Vagina (tissue), 2 donors: ENCODE results near the gene CORO6. TPM values are rescaled to one million over a fixed set of nuclear protein-coding genes. Genes with fewer than 3 reads are reported as not detected.
A peak's percentile ranks its signal among the peaks of the same experiment; 100 is the strongest.

Experiments used
- DNase-seq, 2 donors: peaks; one replicate each; pipeline ENCODE4 v3.0.0-alpha.2; 2017; ENCODE audit errors: extremely low spot score in 2 of 2
- H3K27ac ChIP-seq: fragments of 200-600 bp; sonication (generic); one replicate; pipeline ENCODE4 v1.5.1; 2019
- H3K27me3 ChIP-seq: fragments of 200-600 bp; sonication (generic); one replicate; pipeline ENCODE4 v1.5.1; 2019
- H3K36me3 ChIP-seq, 2 donors: fragments of 200-600 bp; sonication (generic); one replicate each; pipeline ENCODE4 v1.5.1; 2017 to 2019
- H3K4me1 ChIP-seq: fragments of 200-600 bp; sonication (generic); one replicate; pipeline ENCODE4 v1.5.1; 2019
- H3K4me3 ChIP-seq, 2 donors: fragments of 200-600 bp; sonication (generic); 1 replicate in 1 of 2; 2 replicates in 1 of 2; pipeline ENCODE4 v1.5.1; 2016 to 2019
- H3K9me3 ChIP-seq: fragments of 200-600 bp; sonication (generic); one replicate; pipeline ENCODE4 v1.5.1; 2019
- POLR2A ChIP-seq, 2 donors: fragments of 450-650 bp; IDR thresholded peaks; one replicate each; pipeline ENCODE4 v1.6.1; 2017; ENCODE audit warnings: antibody characterized with exemption in 2 of 2, mild to moderate bottlenecking in 2 of 2, moderate library complexity in 2 of 2
- POLR2AphosphoS5 ChIP-seq, 2 donors: sonication (generic); formaldehyde crosslinking; IDR thresholded peaks; one replicate each; pipeline ENCODE4 v1.9.0; 2017; ENCODE audit warnings: antibody characterized with exemption in 2 of 2, mild to moderate bottlenecking in 2 of 2, low read depth in 1 of 2; ENCODE audit not compliant: insufficient read depth in 1 of 2
- intact Hi-C: fragments of 100-400 bp; cut with DNase I; formaldehyde crosslinking; loops from one replicate; pipeline ENCODE4 v1.15.1; 2023
- total RNA-seq: library from RNA; depleted of rRNA; stranded (reverse); fragments of >200 nt; gene quantifications from one replicate; pipeline ENCODE4 v1.2.3, GENCODE V29; 2016
- TF ChIP-seq, protein P1 (sequence below), 3 experiments: fragments of 450-650 bp in 2 of 3; fragments of 200-600 bp in 1 of 3; sonication (generic) in 1 of 3; IDR thresholded peaks; one replicate each; pipeline ENCODE4 v1.5.1; 2017 to 2019; ENCODE audit warnings: antibody characterized with exemption in 3 of 3, mild to moderate bottlenecking in 2 of 3, moderate library complexity in 2 of 3

Gene CORO6
- total RNA-seq, 1 donor from 2014 or later = 23.6 TPM

DNA sequence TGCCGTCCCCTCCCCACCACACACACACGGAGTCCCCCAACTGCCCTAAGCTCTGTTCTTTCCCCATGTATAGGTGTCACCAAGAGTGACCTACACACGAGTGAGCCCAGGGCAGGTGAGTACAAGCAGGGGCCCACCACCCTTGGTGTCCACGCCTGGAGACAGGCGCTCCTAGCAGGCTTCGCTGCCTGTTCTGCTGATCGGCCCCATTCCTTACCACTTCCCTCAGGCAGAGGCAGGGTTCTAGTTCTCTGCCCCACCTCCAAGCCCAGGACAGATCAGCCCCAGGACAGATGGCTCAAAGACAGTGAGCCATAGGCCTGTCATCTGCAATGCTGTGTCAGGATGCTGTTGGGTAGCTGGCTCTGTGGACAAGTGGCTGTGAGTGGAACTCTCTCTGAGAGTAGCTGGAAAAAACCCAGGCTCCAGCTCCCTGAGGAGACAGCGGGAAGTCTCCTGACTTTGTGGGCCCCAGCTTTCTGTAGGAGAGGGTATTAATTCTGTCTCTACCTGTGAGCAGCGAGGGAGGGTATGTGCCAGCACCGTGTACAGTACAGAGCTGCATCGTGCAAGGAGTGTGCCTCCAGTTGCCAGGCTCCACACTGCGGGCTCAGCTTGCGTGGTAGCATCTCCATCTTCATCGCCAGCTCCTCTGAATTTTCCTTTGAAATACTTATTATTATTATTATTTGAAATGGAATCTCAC, 53.3 kb downstream of the CORO6 start:
- Histone ChIP-seq H3K36me3 (peaks cover 0 to 9% of the 10 kb centered on the region in 2 donors), H3K4me3 (peak overlapping the region; percentile 71 to 83), H3K27ac (peak overlapping the region; percentile 91), H3K4me1 (peaks cover 54% of the 10 kb centered on the region), H3K27me3 (no peaks in the 10 kb centered on the region), H3K9me3 (no peaks in the 10 kb centered on the region)
- TF ChIP-seq POLR2A (IDR thresholded peaks at IDR 0.05) = no peak
- no peak for TF ChIP-seq POLR2AphosphoS5 (IDR thresholded peaks at IDR 0.05; ENCODE audit: insufficient read depth in 1 of 2, low read depth in 1 of 2)
- TF ChIP-seq, protein P1, sequence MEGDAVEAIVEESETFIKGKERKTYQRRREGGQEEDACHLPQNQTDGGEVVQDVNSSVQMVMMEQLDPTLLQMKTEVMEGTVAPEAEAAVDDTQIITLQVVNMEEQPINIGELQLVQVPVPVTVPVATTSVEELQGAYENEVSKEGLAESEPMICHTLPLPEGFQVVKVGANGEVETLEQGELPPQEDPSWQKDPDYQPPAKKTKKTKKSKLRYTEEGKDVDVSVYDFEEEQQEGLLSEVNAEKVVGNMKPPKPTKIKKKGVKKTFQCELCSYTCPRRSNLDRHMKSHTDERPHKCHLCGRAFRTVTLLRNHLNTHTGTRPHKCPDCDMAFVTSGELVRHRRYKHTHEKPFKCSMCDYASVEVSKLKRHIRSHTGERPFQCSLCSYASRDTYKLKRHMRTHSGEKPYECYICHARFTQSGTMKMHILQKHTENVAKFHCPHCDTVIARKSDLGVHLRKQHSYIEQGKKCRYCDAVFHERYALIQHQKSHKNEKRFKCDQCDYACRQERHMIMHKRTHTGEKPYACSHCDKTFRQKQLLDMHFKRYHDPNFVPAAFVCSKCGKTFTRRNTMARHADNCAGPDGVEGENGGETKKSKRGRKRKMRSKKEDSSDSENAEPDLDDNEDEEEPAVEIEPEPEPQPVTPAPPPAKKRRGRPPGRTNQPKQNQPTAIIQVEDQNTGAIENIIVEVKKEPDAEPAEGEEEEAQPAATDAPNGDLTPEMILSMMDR (IDR thresholded peaks at IDR 0.05) = no peak
- DNase-seq = no peak
- intact Hi-C loops = no loop called here

DNA sequence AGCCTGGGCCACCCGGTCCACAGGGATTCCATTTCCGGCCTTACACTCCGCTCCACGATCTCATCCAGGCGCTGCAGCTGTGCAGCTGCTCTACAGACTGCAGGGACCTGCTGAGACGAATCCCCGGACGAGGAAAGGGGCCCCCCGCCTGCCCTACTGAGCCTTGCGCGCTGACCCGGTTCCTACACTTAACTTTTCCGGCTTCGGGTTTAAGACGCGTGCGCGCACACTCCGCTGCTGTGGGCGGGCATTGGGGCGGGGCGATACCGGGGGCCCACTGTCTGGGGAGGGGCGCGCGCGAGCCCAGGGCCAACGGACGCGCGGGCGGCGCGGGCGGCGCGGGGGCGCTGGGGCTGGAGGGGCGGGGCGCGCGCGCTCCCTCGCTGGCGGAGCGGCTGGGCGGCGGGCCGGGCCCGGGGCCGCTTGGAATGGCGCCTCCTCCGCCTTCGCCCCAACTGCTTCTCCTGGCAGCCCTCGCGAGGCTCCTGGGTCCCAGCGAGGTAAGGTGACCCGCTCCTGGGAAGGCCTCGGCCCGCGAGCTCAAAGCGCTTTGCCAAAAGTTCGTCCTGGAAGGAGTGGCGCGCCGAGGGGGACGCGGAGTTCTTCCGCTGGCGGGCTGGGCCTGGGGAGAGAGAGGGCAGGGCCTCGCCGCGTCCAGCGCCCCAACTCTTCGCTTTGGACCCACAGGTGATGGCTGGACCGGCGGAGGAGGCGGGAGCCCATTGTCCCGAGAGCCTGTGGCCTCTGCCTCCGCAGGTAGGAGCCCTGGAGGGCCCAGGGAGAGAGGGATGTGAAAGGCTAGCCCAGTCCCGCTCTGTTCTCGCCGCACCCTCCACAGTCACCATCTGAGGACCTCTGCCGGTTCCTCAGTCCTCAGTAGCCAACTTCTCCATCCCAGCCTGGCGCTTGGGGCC, 54.1 kb downstream of the CORO6 start, which contains the start of gene TP53I13:
Gene TP53I13, plus strand, starts transcription at position 371 of the 914 bp plus-strand sequence. Its CDS starts 58 bp downstream, at position 429.
- peaks cover 54% of the 10 kb centered on the region for H3K4me1 ChIP-seq
- no peaks in the 10 kb centered on the region for H3K27me3 ChIP-seq
- peak within 1 kb of the TSS; percentile 71 to 83 for H3K4me3 ChIP-seq
- peak within 1 kb of the TSS; percentile 91 for H3K27ac ChIP-seq
- H3K9me3 ChIP-seq = no peaks in the 10 kb centered on the region
- TF ChIP-seq POLR2AphosphoS5 (IDR thresholded peaks at IDR 0.05; ENCODE audit: insufficient read depth in 1 of 2, low read depth in 1 of 2) (peak; percentile 31 to 93), POLR2A (IDR thresholded peaks at IDR 0.05) (peak in 1 of 2 donors; percentile 80)
- TF ChIP-seq, protein P1 (IDR thresholded peaks at IDR 0.05) = no peak
- intact Hi-C loops = no loop called here
- peak; percentile 91 to 95 for DNase-seq
- H3K36me3 ChIP-seq = peaks cover 0 to under 1% of the 10 kb centered on the region in 2 donors

DNA sequence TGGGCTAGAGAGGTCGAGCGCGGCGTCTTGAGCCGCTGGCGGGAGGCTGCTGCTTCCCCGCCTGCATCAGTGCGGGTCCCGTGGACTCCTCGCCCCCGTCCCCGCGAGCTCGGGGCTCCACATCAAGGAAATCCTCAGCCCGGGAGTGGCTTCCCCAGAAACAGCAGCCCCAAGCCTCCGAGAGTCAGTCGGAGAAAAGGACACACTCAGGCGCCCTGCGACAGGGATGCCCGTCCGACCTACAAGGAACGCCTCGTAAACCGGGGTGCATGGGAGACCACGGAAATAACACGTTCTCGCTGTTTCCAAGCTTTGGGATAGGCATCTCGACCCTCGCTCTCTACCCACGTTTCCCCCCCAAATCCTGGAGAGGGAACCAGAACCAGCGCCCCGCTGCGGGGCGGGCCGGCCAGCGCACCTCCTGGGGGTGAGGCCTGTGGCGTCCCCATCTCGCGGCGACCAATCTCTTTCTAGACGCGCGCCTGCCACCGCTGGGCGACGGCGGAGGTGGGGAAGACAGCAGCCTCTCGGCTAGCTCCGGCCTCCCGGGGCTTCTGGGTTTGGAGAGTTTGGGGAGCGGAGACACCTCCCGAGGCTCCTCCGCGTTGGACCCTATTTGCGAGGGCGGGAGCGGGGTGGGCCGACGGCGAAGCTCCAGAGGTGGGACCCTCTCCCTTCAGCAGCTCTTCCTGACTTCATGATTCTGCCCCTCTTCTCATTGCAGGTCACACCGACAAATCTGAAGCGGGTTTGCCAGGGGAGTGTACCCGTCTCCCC, 55.0 kb downstream of the CORO6 start:
- Histone ChIP-seq H3K27me3 (no peaks in the 10 kb centered on the region), H3K27ac (peak overlapping the region; percentile 91), H3K36me3 (no peaks in the 10 kb centered on the region), H3K4me3 (peak overlapping the region; percentile 71 to 83), H3K9me3 (no peaks in the 10 kb centered on the region), H3K4me1 (peaks cover 48% of the 10 kb centered on the region)
- intact Hi-C loops = no loop called here
- DNase-seq = peak in 1 of 2 donors; percentile 88
- TF ChIP-seq POLR2AphosphoS5 (IDR thresholded peaks at IDR 0.05; ENCODE audit: insufficient read depth in 1 of 2, low read depth in 1 of 2) = no peak
- TF ChIP-seq, protein P1 (IDR thresholded peaks at IDR 0.05) = peak in 1 of 3 experiments; percentile 17

DNA sequence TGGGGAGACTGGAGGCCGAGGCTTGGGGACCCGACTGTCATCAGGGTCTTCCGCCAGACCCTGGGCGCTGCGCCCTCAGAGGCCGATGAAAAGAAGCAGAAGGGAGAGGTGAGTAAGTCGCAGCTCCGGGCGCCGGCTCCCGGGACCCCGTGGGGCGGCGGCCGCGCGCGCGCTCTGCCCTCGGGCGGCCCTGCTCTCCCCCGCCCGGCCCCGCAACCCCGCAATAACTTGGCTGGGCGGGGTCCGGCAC, 55.5 kb downstream of the CORO6 start:
- Histone ChIP-seq H3K4me3 (peak overlapping the region; percentile 71 to 83), H3K27ac (peak overlapping the region; percentile 91), H3K27me3 (no peaks in the 10 kb centered on the region), H3K4me1 (peaks cover 43% of the 10 kb centered on the region), H3K9me3 (no peaks in the 10 kb centered on the region), H3K36me3 (peaks cover 0 to 2% of the 10 kb centered on the region in 2 donors)
- intact Hi-C loops = no loop called here
- DNase-seq = no peak
- TF ChIP-seq POLR2AphosphoS5 (IDR thresholded peaks at IDR 0.05; ENCODE audit: insufficient read depth in 1 of 2, low read depth in 1 of 2) (no peak), POLR2A (IDR thresholded peaks at IDR 0.05) (no peak)
- TF ChIP-seq, protein P1 (IDR thresholded peaks at IDR 0.05) = no peak
